Ascending aorta (tissue), 2 donors: Measurements from ENCODE around the gene NAB1. TPM values are rescaled to one million over a fixed set of nuclear protein-coding genes. Genes with fewer than 3 reads are reported as not detected.

Source experiments
- DNase-seq, 2 donors: peaks; one replicate each; pipeline ENCODE4 v3.0.0-alpha.2; 2019; ENCODE audit warnings: low spot score in 2 of 2
- H3K27ac ChIP-seq, 2 donors: fragments of 200-600 bp; sonication (generic); one replicate each; pipeline ENCODE4 v1.5.1; 2016 to 2017; ENCODE audit warnings: mild to moderate bottlenecking in 1 of 2
- H3K27me3 ChIP-seq: fragments of 200-600 bp; sonication (generic); one replicate; pipeline ENCODE4 v1.5.1; 2017
- H3K36me3 ChIP-seq, 2 donors: fragments of 200-600 bp; sonication (generic); one replicate each; pipeline ENCODE4 v1.5.1; 2016
- H3K4me1 ChIP-seq, 2 donors: fragments of 200-600 bp; sonication (generic); one replicate each; pipeline ENCODE4 v1.5.1; 2016 to 2017; ENCODE audit warnings: mild to moderate bottlenecking in 1 of 2
- H3K4me3 ChIP-seq, 2 donors: fragments of 200-600 bp; sonication (generic); one replicate each; pipeline ENCODE4 v1.5.1; 2016 to 2017; ENCODE audit warnings: mild to moderate bottlenecking in 1 of 2
- H3K9me3 ChIP-seq, 2 donors: fragments of 200-600 bp; sonication (generic); one replicate each; pipeline ENCODE4 v1.5.1; 2016
- intact Hi-C: fragments of 100-400 bp; cut with DNase I; formaldehyde crosslinking; loops from one replicate; pipeline ENCODE4 v1.15.1; 2023
- total RNA-seq: library from RNA; depleted of rRNA; stranded (reverse); fragments of >200 nt; gene quantifications from one replicate; pipeline ENCODE4 v1.1.0, GENCODE V29; 2016
- TF ChIP-seq, protein P1 (sequence below), 3 experiments: fragments of 200-600 bp in 2 of 3; fragments of 450-650 bp in 1 of 3; sonication (generic) in 2 of 3; IDR thresholded peaks; one replicate each; pipeline ENCODE4 v1.5.1; 2016 to 2019; ENCODE audit warnings: antibody characterized with exemption in 3 of 3, mild to moderate bottlenecking in 1 of 3, moderate library complexity in 1 of 3

Gene NAB1
- total RNA-seq, 1 donor from 2014 or later, result 63.2 TPM

DNA sequence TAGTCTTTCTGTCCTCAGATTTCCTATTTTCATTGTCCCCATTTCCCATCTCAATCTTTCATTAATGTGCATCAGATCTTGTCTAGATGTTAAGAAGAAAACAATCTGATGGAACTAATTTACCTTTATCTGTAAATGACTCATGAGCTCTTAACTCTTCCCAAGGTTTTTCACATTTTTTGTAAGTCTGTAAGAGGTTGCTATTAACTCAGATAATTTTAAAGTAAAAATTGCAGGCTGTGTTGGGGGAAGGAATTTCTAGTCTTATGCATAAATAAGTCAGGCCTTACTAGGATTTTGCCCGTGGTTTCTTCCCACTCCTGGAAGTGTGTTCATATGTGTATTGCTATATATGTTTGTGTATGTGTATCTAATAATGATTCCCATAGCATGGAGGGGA is 4.3 kb downstream of the NAB1 start:
- TF ChIP-seq, protein P1, sequence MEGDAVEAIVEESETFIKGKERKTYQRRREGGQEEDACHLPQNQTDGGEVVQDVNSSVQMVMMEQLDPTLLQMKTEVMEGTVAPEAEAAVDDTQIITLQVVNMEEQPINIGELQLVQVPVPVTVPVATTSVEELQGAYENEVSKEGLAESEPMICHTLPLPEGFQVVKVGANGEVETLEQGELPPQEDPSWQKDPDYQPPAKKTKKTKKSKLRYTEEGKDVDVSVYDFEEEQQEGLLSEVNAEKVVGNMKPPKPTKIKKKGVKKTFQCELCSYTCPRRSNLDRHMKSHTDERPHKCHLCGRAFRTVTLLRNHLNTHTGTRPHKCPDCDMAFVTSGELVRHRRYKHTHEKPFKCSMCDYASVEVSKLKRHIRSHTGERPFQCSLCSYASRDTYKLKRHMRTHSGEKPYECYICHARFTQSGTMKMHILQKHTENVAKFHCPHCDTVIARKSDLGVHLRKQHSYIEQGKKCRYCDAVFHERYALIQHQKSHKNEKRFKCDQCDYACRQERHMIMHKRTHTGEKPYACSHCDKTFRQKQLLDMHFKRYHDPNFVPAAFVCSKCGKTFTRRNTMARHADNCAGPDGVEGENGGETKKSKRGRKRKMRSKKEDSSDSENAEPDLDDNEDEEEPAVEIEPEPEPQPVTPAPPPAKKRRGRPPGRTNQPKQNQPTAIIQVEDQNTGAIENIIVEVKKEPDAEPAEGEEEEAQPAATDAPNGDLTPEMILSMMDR (IDR thresholded peaks at IDR 0.05), result no peak
- no peaks in the 10 kb centered on the region for H3K27me3 ChIP-seq
- DNase-seq, result no peak
- intact Hi-C loops, result no loop called here
- peaks cover 0 to 26% of the 10 kb centered on the region in 2 donors for H3K4me1 ChIP-seq
- no peaks in the 10 kb centered on the region for H3K36me3 ChIP-seq
- no peak overlapping the region for H3K4me3 ChIP-seq
- H3K9me3 ChIP-seq, result no peaks in the 10 kb centered on the region
- no peak overlapping the region for H3K27ac ChIP-seq

DNA sequence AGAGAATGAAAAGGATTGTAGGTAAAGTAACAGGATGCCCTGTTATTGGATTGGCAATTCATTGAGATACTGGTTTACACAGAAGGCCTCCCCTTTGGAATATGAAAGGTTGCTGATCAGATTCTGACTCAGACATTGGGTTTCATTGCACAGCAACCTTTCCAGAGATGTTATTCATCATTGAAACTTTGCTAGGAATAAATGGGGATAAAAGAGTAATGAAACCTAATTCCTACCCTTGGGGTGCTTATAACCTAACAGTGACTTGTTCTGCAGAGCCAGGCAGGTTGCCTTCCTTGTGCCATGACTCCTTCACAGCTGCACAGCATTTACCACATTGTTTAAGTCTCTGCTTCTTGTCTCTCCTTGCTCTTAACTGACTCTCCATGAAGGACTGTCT is 5.0 kb downstream of the NAB1 start:
- Histone ChIP-seq H3K27ac (no peak overlapping the region), H3K4me1 (peaks cover 0 to 26% of the 10 kb centered on the region in 2 donors), H3K9me3 (no peaks in the 10 kb centered on the region), H3K36me3 (no peaks in the 10 kb centered on the region), H3K27me3 (no peaks in the 10 kb centered on the region), H3K4me3 (no peak overlapping the region)
- intact Hi-C loops, result no loop called here
- DNase-seq, result no peak
- TF ChIP-seq, protein P1 (IDR thresholded peaks at IDR 0.05), result no peak

DNA sequence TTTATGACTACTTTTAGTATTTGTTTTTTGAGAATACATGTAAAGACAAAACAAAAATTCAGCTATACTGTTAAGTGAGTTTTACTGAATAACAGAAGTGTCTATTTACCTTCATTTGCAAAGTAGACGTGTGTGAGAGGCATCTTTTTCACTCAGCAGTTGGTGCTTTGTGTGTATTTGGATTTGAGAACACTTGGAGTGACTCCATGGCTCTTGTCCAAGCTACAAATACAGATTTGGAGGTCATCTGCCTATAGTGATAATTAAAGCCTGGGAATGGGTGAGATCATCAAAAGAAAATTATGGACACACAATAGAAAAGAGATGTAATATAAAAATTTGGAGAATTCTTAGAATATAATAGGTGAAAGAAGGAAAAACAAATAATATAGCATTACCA is 6.2 kb downstream of the NAB1 start:
- Histone ChIP-seq H3K27me3 (no peaks in the 10 kb centered on the region), H3K27ac (no peak overlapping the region), H3K4me3 (no peak overlapping the region), H3K36me3 (no peaks in the 10 kb centered on the region), H3K9me3 (no peaks in the 10 kb centered on the region), H3K4me1 (peaks cover 0 to 26% of the 10 kb centered on the region in 2 donors)
- TF ChIP-seq, protein P1 (IDR thresholded peaks at IDR 0.05), result no peak
- intact Hi-C loops, result no loop called here
- DNase-seq, result no peak

DNA sequence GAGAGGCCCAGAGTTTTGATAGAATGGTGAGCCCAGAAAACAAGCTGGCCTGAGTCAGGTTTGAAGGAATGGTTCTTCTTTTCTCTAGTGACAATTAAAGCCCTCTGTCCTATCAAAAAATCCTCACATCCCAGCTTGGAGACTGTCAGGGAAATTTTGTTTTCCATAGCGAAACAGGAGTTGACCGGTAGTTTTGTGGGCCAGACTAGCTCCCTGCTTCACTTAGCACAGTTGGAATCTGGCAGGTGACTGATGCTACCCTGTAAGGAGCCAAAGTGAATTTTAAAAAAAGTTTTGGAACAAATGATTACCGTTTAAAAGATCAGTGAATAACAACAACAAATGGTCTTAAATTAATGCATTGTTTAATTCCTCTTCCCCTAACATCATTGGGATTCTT is 6.7 kb downstream of the NAB1 start:
- Histone ChIP-seq H3K27me3 (no peaks in the 10 kb centered on the region), H3K4me3 (no peak overlapping the region), H3K36me3 (no peaks in the 10 kb centered on the region), H3K4me1 (peaks cover 0 to 25% of the 10 kb centered on the region in 2 donors), H3K9me3 (no peaks in the 10 kb centered on the region), H3K27ac (no peak overlapping the region)
- TF ChIP-seq, protein P1 (IDR thresholded peaks at IDR 0.05), result no peak
- intact Hi-C loops, result no loop called here
- DNase-seq, result no peak

DNA sequence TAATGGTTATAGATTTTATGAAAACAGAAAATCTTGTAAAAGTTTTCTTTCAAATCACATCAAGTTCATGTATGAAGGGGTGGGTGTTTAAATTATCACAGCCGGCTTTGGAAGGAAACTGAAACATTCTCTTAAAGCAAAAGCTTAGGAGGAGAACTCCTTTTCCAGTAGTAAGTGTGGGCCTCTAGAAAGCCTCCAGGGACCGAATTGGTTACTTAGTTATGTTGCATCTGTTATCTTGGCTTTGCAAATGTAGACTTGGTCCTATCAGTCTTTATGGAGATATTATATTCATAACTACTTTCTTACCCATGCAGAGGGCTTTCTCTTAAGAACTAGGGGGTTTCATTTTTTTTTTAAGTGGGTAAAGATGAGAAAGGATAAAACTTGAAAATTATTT is 7.4 kb downstream of the NAB1 start:
- H3K4me1 ChIP-seq, result peaks cover 0 to 25% of the 10 kb centered on the region in 2 donors
- intact Hi-C loops, result no loop called here
- no peak for DNase-seq
- TF ChIP-seq, protein P1 (IDR thresholded peaks at IDR 0.05), result no peak
- no peaks in the 10 kb centered on the region for H3K36me3 ChIP-seq
- no peaks in the 10 kb centered on the region for H3K27me3 ChIP-seq
- no peaks in the 10 kb centered on the region for H3K9me3 ChIP-seq
- H3K4me3 ChIP-seq, result no peak overlapping the region
- H3K27ac ChIP-seq, result no peak overlapping the region
